Esophagus muscularis mucosa (tissue), 4 donors: ENCODE data around the gene NKAP. TPM values are rescaled to one million over a fixed set of nuclear protein-coding genes. Genes with fewer than 3 reads are reported as not detected.

Experiments used
- DNase-seq: peaks from one replicate; pipeline ENCODE4 v3.0.0-alpha.2; 2017; ENCODE audit errors: extremely low spot score
- H3K27ac ChIP-seq, 4 donors: fragments of 200-600 bp; sonication (generic); replicated peaks in 1 of 4; 1 replicate in 3 of 4; 2 replicates in 1 of 4; pipeline ENCODE4 v1.5.1; 2016 to 2019; ENCODE audit warnings: mild to moderate bottlenecking in 1 of 4
- H3K27me3 ChIP-seq, 4 donors: fragments of 200-600 bp; sonication (generic); one replicate each; pipeline versions ENCODE4 v1.5.1 to v1.6.0; 2016 to 2019
- H3K36me3 ChIP-seq, 4 donors: fragments of 200-600 bp; sonication (generic); one replicate each; pipeline ENCODE4 v1.5.1; 2016 to 2019
- H3K4me1 ChIP-seq, 4 donors: fragments of 200-600 bp; sonication (generic); one replicate each; pipeline ENCODE4 v1.5.1; 2016 to 2019
- H3K4me3 ChIP-seq, 4 donors: fragments of 200-600 bp; sonication (generic); 1 replicate in 2 of 4; 2 replicates in 2 of 4; pipeline ENCODE4 v1.5.1; 2016 to 2019; ENCODE audit warnings: mild to moderate bottlenecking in 4 of 4, moderate library complexity in 1 of 4
- H3K9me3 ChIP-seq, 4 donors: fragments of 200-600 bp; sonication (generic); 1 replicate in 3 of 4; 2 replicates in 1 of 4; pipeline ENCODE4 v1.5.1; 2016 to 2019
- CTCF ChIP-seq, 3 experiments: fragments of 200-600 bp in 2 of 3; fragments of 450-650 bp in 1 of 3; sonication (generic) in 2 of 3; IDR thresholded peaks; one replicate each; pipeline ENCODE4 v1.5.1; 2017 to 2019; ENCODE audit warnings: antibody characterized with exemption in 3 of 3, mild to moderate bottlenecking in 2 of 3, moderate library complexity in 1 of 3
- EP300 ChIP-seq: sonication (generic); formaldehyde crosslinking; IDR thresholded peaks from one replicate; pipeline ENCODE4 v1.6.1; 2017; ENCODE audit warnings: antibody characterized with exemption
- POLR2A ChIP-seq: fragments of 450-650 bp; IDR thresholded peaks from one replicate; pipeline ENCODE4 v1.6.1; 2017; ENCODE audit warnings: antibody characterized with exemption, moderate library complexity, mild to moderate bottlenecking, low read depth
- POLR2AphosphoS5 ChIP-seq, 2 donors: sonication (generic); formaldehyde crosslinking; IDR thresholded peaks; one replicate each; pipeline ENCODE4 v1.6.1; 2017; ENCODE audit warnings: antibody characterized with exemption in 2 of 2
- WGBS: methylation state at CpG from one replicate; pipeline ENCODE4 v1.1.5; 2018; 5-methylcytosine and 5-hydroxymethylcytosine counted together
- intact Hi-C: fragments of 100-400 bp; cut with DNase I; formaldehyde crosslinking; loops from one replicate; pipeline ENCODE4 v1.15.1; 2023
- total RNA-seq, 4 donors: library from RNA; depleted of rRNA; stranded (reverse); fragments of >200 nt; gene quantifications; one replicate each; pipeline versions ENCODE4 v1.1.0 to v1.2.1, GENCODE V29; 2016

Gene NKAP
- total RNA-seq, 4 donors from 2014 or later: 5.3 to 7.1 (median 6.6) TPM

- no peak for DNase-seq
- Histone ChIP-seq H3K9me3 (no peaks in the 10 kb centered on the region), H3K4me1 (no peaks in the 10 kb centered on the region), H3K4me3 (no peak overlapping the region), H3K27ac (no peak overlapping the region), H3K36me3 (no peaks in the 10 kb centered on the region), H3K27me3 (no peaks in the 10 kb centered on the region)
- intact Hi-C loops: no loop called here
- no peak for TF ChIP-seq POLR2A
- no peak for TF ChIP-seq CTCF (IDR thresholded peaks at IDR 0.05)
- no peak for TF ChIP-seq POLR2AphosphoS5 (IDR thresholded peaks at IDR 0.05)
- TF ChIP-seq EP300: no peak
- WGBS: 61% methylated on average over 3 of the region's 3 CpGs
These were observed 10.8 kb upstream of the NKAP start for GRCh38 chrX:119954374-119954773.

GRCh38 chrX:119948381-119948780 is 4.8 kb upstream of the NKAP start:
- Histone ChIP-seq H3K36me3 (no peaks in the 10 kb centered on the region), H3K9me3 (no peaks in the 10 kb centered on the region), H3K4me1 (peaks cover 0 to 7% (median 2%) of the 10 kb centered on the region in 4 donors), H3K27me3 (no peaks in the 10 kb centered on the region), H3K27ac (no peak overlapping the region), H3K4me3 (no peak overlapping the region)
- TF ChIP-seq CTCF (IDR thresholded peaks at IDR 0.05) (no peak), POLR2AphosphoS5 (IDR thresholded peaks at IDR 0.05) (no peak), EP300 (no peak), POLR2A (no peak)
- DNase-seq: no peak
- intact Hi-C loops: loop anchor here (10.0 kb wide), 1 partner anchor 296 kb away; no protein-coding TSS in a partner anchor
- 77% methylated on average over 5 of the region's 5 CpGs for WGBS

- Histone ChIP-seq H3K36me3 (no peaks in the 10 kb centered on the region), H3K9me3 (no peaks in the 10 kb centered on the region), H3K27me3 (no peaks in the 10 kb centered on the region), H3K4me1 (peaks cover 4 to 23% (median 20%) of the 10 kb centered on the region in 4 donors), H3K4me3 (no peak overlapping the region), H3K27ac (no peak overlapping the region)
- 70% methylated on average over 6 of the region's 6 CpGs for WGBS
- no peak for DNase-seq
- intact Hi-C loops: loop anchor here (10.0 kb wide), 1 partner anchor 299 kb away; no protein-coding TSS in a partner anchor
- no peak for TF ChIP-seq EP300
These were observed 1.9 kb upstream of the NKAP start for GRCh38 chrX:119945481-119945880.

GRCh38 chrX:119942831-119943184 is 743 bp downstream of the NKAP start:
- TF ChIP-seq POLR2A (no peak), POLR2AphosphoS5 (IDR thresholded peaks at IDR 0.05) (no peak)
- Histone ChIP-seq H3K4me3 (peak overlapping the region; percentile 56 to 78 (median 70)), H3K27me3 (no peaks in the 10 kb centered on the region), H3K36me3 (peaks cover 0 to 2% (median 0%) of the 10 kb centered on the region in 4 donors), H3K4me1 (peaks cover 4 to 23% (median 20%) of the 10 kb centered on the region in 4 donors), H3K27ac (peak overlapping the region; percentile 74 to 90 (median 88)), H3K9me3 (no peaks in the 10 kb centered on the region)
- no peak for DNase-seq
- WGBS: 37% methylated on average over 14 of the region's 14 CpGs
- intact Hi-C loops: loop anchor here (10.0 kb wide), 1 partner anchor 302 kb away; no protein-coding TSS in a partner anchor

- no peaks in the 10 kb centered on the region for H3K27me3 ChIP-seq
- no peak for DNase-seq
- H3K27ac ChIP-seq: peak overlapping the region; percentile 74 to 90 (median 88)
- peak overlapping the region; percentile 56 to 78 (median 70) for H3K4me3 ChIP-seq
- 65% methylated on average over 13 of the region's 13 CpGs for WGBS
- TF ChIP-seq CTCF (IDR thresholded peaks at IDR 0.05): no peak
- no peak for TF ChIP-seq POLR2A
- no peak for TF ChIP-seq EP300
- TF ChIP-seq POLR2AphosphoS5 (IDR thresholded peaks at IDR 0.05): no peak
- H3K4me1 ChIP-seq: peaks cover 4 to 23% (median 20%) of the 10 kb centered on the region in 4 donors
- H3K9me3 ChIP-seq: no peaks in the 10 kb centered on the region
- intact Hi-C loops: loop anchor here (10.0 kb wide), 1 partner anchor 303 kb away; no protein-coding TSS in a partner anchor
- peaks cover 0 to 6% (median 0%) of the 10 kb centered on the region in 4 donors for H3K36me3 ChIP-seq
These were observed 1.3 kb downstream of the NKAP start for GRCh38 chrX:119942173-119942819.
